ENCODE data around the gene SENP1.

SENP1 gene

GRCh38 chr12:48041591-48042423 lies 64.1 kb downstream of the SENP1 start:
- peaks cover 17% of the 10 kb centered on the region for H3K27me3 ChIP-seq (ENCODE audit: control insufficient read depth, insufficient read depth, low read length)
- H3K36me3 ChIP-seq (ENCODE audit: control insufficient read depth, insufficient read depth, low read length): no peaks in the 10 kb centered on the region
- no peak overlapping the region for H3K9ac ChIP-seq (ENCODE audit: low read depth, low read length)
- H3K9me3 ChIP-seq (ENCODE audit: control insufficient read depth, insufficient read depth, low read length): no peaks in the 10 kb centered on the region
- H3K4me1 ChIP-seq (ENCODE audit: control insufficient read depth, insufficient read depth, low read length): peaks cover 11% of the 10 kb centered on the region
- H3K4me3 ChIP-seq (ENCODE audit: low read depth, low read length): no peak overlapping the region

- H3K4me3 ChIP-seq (ENCODE audit: low read depth, low read length): no peak overlapping the region
Observed at GRCh38 chr12:48040354-48040753, 65.5 kb downstream of the SENP1 start.

GRCh38 chr12:48039151-48039550 lies 66.7 kb downstream of the SENP1 start:
- no peaks in the 10 kb centered on the region for H3K36me3 ChIP-seq (ENCODE audit: control insufficient read depth, insufficient read depth, low read length)
- no peaks in the 10 kb centered on the region for H3K9me3 ChIP-seq (ENCODE audit: control insufficient read depth, insufficient read depth, low read length)
- H3K4me3 ChIP-seq (ENCODE audit: low read depth, low read length): no peak overlapping the region
- H3K9ac ChIP-seq (ENCODE audit: low read depth, low read length): no peak overlapping the region
- H3K4me1 ChIP-seq (ENCODE audit: control insufficient read depth, insufficient read depth, low read length): peaks cover 12% of the 10 kb centered on the region
- peaks cover 44% of the 10 kb centered on the region for H3K27me3 ChIP-seq (ENCODE audit: control insufficient read depth, insufficient read depth, low read length)

More at GRCh38 chr12:48040354-48040753, 65.5 kb downstream of the SENP1 start:
- Histone ChIP-seq H3K36me3 (ENCODE audit: control insufficient read depth, insufficient read depth, low read length) (no peaks in the 10 kb centered on the region), H3K9ac (ENCODE audit: low read depth, low read length) (no peak overlapping the region), H3K9me3 (ENCODE audit: control insufficient read depth, insufficient read depth, low read length) (no peaks in the 10 kb centered on the region), H3K27me3 (ENCODE audit: control insufficient read depth, insufficient read depth, low read length) (peaks cover 32% of the 10 kb centered on the region), H3K4me1 (ENCODE audit: control insufficient read depth, insufficient read depth, low read length) (peaks cover 12% of the 10 kb centered on the region)

GRCh38 chr12:48038085-48038484 lies 67.8 kb downstream of the SENP1 start:
- Histone ChIP-seq H3K4me1 (ENCODE audit: control insufficient read depth, insufficient read depth, low read length) (peaks cover 12% of the 10 kb centered on the region), H3K4me3 (ENCODE audit: low read depth, low read length) (peak overlapping the region; percentile 42), H3K9ac (ENCODE audit: low read depth, low read length) (peak overlapping the region; percentile 61), H3K9me3 (ENCODE audit: control insufficient read depth, insufficient read depth, low read length) (no peaks in the 10 kb centered on the region), H3K36me3 (ENCODE audit: control insufficient read depth, insufficient read depth, low read length) (no peaks in the 10 kb centered on the region), H3K27me3 (ENCODE audit: control insufficient read depth, insufficient read depth, low read length) (peaks cover 55% of the 10 kb centered on the region)

- no peaks in the 10 kb centered on the region for H3K9me3 ChIP-seq (ENCODE audit: control insufficient read depth, insufficient read depth, low read length)
- H3K4me1 ChIP-seq (ENCODE audit: control insufficient read depth, insufficient read depth, low read length): peaks cover 12% of the 10 kb centered on the region
- H3K27me3 ChIP-seq (ENCODE audit: control insufficient read depth, insufficient read depth, low read length): peaks cover 61% of the 10 kb centered on the region
- no peaks in the 10 kb centered on the region for H3K36me3 ChIP-seq (ENCODE audit: control insufficient read depth, insufficient read depth, low read length)
- H3K4me3 ChIP-seq (ENCODE audit: low read depth, low read length): peak overlapping the region; percentile 42
- H3K9ac ChIP-seq (ENCODE audit: low read depth, low read length): peak overlapping the region; percentile 61
Observed at GRCh38 chr12:48037267-48037915, 68.5 kb downstream of the SENP1 start.

GRCh38 chr12:48036818-48037217 lies 69.1 kb downstream of the SENP1 start:
- H3K4me1 ChIP-seq (ENCODE audit: control insufficient read depth, insufficient read depth, low read length): peaks cover 12% of the 10 kb centered on the region
- no peaks in the 10 kb centered on the region for H3K36me3 ChIP-seq (ENCODE audit: control insufficient read depth, insufficient read depth, low read length)
- no peaks in the 10 kb centered on the region for H3K9me3 ChIP-seq (ENCODE audit: control insufficient read depth, insufficient read depth, low read length)
- H3K4me3 ChIP-seq (ENCODE audit: low read depth, low read length): no peak overlapping the region
- H3K27me3 ChIP-seq (ENCODE audit: control insufficient read depth, insufficient read depth, low read length): peaks cover 67% of the 10 kb centered on the region
- H3K9ac ChIP-seq (ENCODE audit: low read depth, low read length): no peak overlapping the region

GRCh38 chr12:48034835-48035805 lies 70.8 kb downstream of the SENP1 start:
- peaks cover 84% of the 10 kb centered on the region for H3K27me3 ChIP-seq (ENCODE audit: control insufficient read depth, insufficient read depth, low read length)
- H3K9me3 ChIP-seq (ENCODE audit: control insufficient read depth, insufficient read depth, low read length): no peaks in the 10 kb centered on the region
- H3K36me3 ChIP-seq (ENCODE audit: control insufficient read depth, insufficient read depth, low read length): no peaks in the 10 kb centered on the region
- H3K9ac ChIP-seq (ENCODE audit: low read depth, low read length): no peak overlapping the region
- H3K4me3 ChIP-seq (ENCODE audit: low read depth, low read length): no peak overlapping the region
- peaks cover 12% of the 10 kb centered on the region for H3K4me1 ChIP-seq (ENCODE audit: control insufficient read depth, insufficient read depth, low read length)

GRCh38 chr12:48033451-48033850 lies 72.4 kb downstream of the SENP1 start:
- Histone ChIP-seq H3K4me3 (ENCODE audit: low read depth, low read length) (no peak overlapping the region), H3K9me3 (ENCODE audit: control insufficient read depth, insufficient read depth, low read length) (no peaks in the 10 kb centered on the region), H3K4me1 (ENCODE audit: control insufficient read depth, insufficient read depth, low read length) (peaks cover 12% of the 10 kb centered on the region), H3K9ac (ENCODE audit: low read depth, low read length) (no peak overlapping the region), H3K36me3 (ENCODE audit: control insufficient read depth, insufficient read depth, low read length) (no peaks in the 10 kb centered on the region), H3K27me3 (ENCODE audit: control insufficient read depth, insufficient read depth, low read length) (peaks cover 95% of the 10 kb centered on the region)

GRCh38 chr12:48032597-48032996 lies 73.3 kb downstream of the SENP1 start:
- H3K27me3 ChIP-seq (ENCODE audit: control insufficient read depth, insufficient read depth, low read length): peaks cover 95% of the 10 kb centered on the region

GRCh38 chr12:48031135-48031960 lies 74.5 kb downstream of the SENP1 start:
- Histone ChIP-seq H3K9me3 (ENCODE audit: control insufficient read depth, insufficient read depth, low read length) (no peaks in the 10 kb centered on the region), H3K4me1 (ENCODE audit: control insufficient read depth, insufficient read depth, low read length) (no peaks in the 10 kb centered on the region), H3K36me3 (ENCODE audit: control insufficient read depth, insufficient read depth, low read length) (no peaks in the 10 kb centered on the region), H3K9ac (ENCODE audit: low read depth, low read length) (no peak overlapping the region), H3K27me3 (ENCODE audit: control insufficient read depth, insufficient read depth, low read length) (peaks cover 100% of the 10 kb centered on the region), H3K4me3 (ENCODE audit: low read depth, low read length) (no peak overlapping the region)

More at GRCh38 chr12:48032597-48032996, 73.3 kb downstream of the SENP1 start:
- Histone ChIP-seq H3K36me3 (ENCODE audit: control insufficient read depth, insufficient read depth, low read length) (no peaks in the 10 kb centered on the region), H3K9ac (ENCODE audit: low read depth, low read length) (no peak overlapping the region), H3K4me3 (ENCODE audit: low read depth, low read length) (no peak overlapping the region), H3K9me3 (ENCODE audit: control insufficient read depth, insufficient read depth, low read length) (no peaks in the 10 kb centered on the region), H3K4me1 (ENCODE audit: control insufficient read depth, insufficient read depth, low read length) (peaks cover 7% of the 10 kb centered on the region)

Measured in iPS-15b (cell line).